GM11168 (cell line): ENCODE measurements around the gene MT1H.

Source experiments
- in situ Hi-C: fragments of 300-500 bp; cut with MboI; formaldehyde crosslinking; loops from one replicate; pipeline ENCODE4 v1.12.0; 2022; ENCODE audit warnings: low sequenced_read_pairs; ENCODE audit not compliant: unreplicated experiment

Gene MT1H

DNA sequence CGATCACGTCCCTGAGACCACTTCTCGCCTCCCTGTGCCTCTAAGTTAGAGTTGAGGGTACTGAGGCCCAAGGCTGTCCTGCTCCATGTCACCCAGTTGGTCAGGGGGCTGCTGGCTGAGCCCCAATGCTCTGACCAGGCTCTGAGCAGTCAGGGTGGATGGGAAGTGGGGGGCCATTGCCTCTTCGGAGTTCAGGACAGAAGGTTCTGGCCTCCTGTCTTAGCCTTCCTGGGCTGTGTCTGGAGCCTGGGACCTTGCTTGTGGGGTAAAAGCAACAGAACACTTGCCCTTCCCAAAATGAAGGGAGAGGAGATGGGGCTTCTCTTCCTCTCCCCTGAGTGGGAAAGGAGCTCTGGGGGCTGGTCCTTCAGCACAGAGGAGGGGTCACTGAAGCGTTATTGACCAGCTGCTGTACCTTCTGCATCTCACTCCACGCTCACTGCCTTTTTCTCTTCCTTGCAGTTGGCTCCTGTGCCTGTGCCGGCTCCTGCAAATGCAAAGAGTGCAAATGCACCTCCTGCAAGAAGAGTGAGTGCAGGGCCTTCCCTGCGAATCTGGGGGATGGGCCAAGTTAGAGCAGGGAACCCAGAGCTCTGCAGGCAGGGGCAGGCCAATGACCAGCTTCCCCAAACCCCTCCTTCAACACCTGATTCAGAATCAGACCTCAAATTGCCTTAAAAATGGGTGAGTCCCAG, 13.2 kb downstream of the MT1H start:
- in situ Hi-C loops = no loop called here

- in situ Hi-C loops = no loop called here
Measured at GRCh38 chr16:56683424-56684172, 14.0 kb downstream of the MT1H start.

DNA sequence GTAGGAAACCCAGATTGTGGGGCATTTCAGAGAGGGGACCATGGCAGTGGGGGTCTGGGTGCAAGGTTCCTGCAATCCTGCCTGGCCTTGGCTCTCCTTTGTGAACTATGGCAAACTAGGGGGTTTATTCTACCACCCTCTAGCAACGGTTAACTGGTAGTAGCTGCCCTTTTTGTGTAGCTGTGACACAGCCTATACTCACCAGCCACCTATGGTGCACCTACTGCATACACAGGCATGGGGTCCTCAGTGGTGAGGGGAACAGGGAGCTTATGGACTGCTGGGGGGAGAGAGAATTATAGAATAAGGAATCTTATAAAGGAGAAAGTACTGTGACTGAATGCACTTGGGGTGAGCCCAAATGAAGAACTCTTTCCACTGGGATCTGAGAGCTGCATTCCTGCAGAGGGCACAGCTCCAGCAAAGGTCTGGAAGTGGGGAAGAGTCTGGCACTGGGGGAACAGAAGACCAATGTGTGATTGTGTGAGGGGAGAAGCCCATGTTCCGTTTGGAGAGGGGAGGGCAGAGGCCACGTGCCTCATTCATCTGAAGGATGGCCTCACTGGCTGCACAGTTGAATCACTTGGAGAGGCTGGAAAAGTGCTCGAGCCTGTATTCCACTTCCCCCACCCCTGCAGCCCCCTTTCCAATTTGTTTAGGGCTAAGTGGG, 14.8 kb downstream of the MT1H start:
- in situ Hi-C loops = no loop called here

DNA sequence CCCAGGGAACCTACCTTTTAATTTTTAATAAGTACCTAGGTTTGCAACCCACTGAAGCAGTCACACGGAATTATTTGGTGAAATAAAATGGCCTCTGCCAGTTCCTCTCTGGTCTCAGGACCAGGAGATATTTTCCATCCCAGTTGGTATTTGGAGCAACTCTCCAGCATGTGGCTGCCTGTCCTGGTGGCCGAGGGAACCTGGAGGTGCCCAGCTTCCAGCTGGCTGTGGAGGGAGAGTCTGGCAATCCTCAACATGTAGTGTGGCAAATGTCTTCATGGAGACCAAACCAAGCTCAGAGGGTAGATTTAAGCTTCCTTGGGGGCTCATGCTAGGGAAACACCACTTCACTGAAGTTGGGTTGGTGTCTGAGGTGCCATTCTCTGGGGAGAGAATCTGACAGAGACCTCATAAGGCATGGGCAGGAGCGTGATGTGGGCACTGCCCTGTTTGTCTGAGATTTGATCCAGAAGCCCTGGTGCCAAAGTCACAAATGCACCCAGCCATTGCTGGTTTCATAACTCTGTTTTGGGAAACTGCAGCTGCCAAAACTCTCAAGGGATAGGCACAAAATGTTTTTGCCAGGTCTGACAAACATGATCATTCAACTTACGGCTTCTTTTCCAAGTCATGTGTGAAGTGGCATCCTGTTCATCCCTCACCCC, 15.4 kb downstream of the MT1H start:
- in situ Hi-C loops = no loop called here

DNA sequence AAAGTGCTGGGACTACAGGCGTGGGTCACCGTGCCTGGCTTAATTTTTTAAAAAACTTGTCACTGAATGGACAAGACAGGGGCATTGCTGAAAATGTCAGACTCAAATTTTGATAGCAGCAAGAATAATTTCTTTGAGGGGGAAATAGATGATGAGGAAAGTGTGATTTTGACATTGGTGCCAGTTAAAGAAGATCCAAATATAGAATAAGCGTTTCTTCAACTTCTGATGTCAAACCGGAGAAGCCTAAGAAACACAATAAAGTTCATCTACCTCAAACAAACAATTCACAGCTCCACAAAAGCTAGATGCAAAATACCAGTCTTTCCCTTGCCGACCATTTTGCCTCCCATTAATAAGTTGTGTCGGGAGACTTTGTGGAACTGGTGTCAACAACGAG, 17.1 kb downstream of the MT1H start:
- in situ Hi-C loops = no loop called here

DNA sequence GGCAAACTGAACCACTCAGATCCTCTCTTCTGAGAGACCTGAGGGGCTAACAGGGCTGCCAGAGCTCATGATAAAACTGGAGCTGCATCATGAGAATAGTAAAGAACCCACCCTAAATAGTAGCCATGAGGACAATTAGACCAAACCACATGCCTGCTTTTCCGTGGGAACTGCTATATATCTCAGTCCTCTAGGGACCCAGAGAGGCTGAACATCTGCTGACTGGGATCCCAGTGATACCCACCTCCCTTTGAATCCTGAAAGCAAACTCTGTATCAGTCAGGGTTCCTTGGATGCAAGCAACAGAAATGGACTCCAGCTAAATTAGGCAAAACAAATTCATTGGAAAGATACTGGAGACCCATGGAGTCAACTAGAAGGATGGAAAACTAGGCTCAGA, 19.1 kb downstream of the MT1H start:
- in situ Hi-C loops = no loop called here

DNA sequence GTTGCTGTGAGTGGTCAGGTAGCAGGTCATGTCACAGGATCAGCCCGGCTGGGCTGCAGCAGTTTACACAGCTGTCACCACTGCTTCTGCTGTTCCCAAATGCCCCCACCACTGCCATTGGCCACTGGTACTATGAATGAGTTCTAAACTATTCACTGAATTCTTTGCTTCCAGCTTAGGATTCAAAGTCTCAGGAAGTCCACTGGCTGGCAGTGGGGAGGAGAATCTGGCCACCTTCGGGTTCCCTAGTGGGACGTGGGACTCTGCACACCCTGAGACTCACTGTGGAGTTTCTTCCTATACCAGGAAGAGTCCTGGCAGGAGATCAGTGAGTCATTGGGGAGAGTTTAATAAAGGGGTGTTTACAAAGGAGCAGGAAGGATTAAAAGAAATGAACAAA, 19.6 kb downstream of the MT1H start:
- in situ Hi-C loops = no loop called here

DNA sequence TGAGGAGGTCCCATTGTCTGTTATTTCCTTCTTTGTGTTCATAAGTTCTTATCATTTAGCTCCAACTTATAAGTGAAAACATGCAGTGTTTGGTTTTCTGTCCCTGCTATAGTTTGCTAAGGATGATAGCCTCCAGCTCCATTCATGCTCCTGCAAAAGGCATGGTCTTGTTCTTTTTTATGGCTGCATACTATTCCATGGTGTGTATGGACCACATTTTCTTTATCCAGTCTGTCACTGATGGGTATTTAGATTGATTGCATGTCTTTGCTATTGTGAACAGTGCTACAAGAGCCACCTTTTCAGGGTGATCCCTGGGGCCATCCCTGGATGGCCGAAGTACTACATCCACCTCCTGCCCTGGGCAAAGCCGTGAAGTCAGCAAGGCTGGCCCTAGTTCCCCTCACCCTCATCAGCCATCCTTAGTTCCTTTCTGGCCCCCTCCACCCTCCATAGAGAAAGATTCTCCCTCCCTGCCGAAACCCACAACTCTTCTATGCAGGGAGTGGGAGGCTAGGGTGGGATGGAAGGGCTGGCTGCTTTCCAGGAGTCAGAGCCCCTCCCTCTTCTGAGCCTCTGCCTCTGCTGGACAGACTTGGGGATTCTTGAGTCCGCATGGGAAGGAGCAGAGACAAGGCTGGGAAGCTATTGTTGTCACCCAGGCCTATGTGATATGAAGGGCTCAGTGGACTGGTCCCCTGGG, 21.0 kb downstream of the MT1H start:
- in situ Hi-C loops = loop anchor here (10.0 kb wide), 1 partner anchor 106 kb away; the partner anchor contains the start of gene MT3

DNA sequence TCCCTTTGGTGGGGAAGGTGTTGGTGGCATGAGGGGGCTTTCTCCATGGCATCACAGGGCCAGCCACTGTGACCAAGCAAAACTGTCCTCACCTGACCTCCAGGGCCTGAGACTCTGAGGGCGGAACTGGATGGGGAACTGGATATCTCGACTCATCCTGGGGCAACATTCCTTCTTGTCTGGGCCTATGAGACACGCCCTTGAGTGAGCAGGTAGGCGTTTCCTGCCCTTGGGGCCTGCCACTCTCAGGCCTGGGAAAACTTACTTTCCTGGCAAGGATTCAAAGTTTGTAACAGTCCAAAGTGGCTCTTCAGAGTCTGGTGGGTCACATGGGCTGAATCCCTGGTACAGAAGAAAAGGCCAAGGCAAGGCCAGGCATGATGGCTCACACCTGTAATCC, 22.3 kb downstream of the MT1H start:
- in situ Hi-C loops = loop anchor here (10.0 kb wide), 1 partner anchor 107 kb away; the partner anchor contains the start of gene MT3

- in situ Hi-C loops = loop anchor here (10.0 kb wide), 1 partner anchor 110 kb away; the partner anchor contains the start of gene MT3
Measured at GRCh38 chr16:56695246-56695645, 25.6 kb downstream of the MT1H start.

- in situ Hi-C loops = loop anchor here (10.0 kb wide), 1 partner anchor 113 kb away; the partner anchor contains the start of gene MT3
Measured at GRCh38 chr16:56697456-56698155, 28.0 kb downstream of the MT1H start.

DNA sequence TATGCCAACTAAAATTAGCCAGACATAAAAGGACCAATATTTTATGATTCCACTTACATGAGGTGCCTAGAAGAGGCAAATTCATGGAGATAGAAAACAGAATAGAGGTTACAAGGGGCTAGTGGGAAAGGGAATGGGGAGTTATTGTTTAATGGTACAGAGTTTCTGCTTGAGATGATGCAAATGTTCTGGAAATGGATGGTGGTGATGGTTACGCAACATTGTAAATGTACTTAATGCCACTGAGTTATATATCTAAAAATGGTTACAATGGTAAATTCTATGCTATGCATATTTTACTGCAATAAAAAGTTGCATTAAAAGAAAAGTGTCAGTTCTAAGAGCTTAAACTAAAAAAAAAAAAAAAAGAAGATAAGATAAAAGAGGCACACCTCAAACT, 30.6 kb downstream of the MT1H start:
- in situ Hi-C loops = no loop called here

DNA sequence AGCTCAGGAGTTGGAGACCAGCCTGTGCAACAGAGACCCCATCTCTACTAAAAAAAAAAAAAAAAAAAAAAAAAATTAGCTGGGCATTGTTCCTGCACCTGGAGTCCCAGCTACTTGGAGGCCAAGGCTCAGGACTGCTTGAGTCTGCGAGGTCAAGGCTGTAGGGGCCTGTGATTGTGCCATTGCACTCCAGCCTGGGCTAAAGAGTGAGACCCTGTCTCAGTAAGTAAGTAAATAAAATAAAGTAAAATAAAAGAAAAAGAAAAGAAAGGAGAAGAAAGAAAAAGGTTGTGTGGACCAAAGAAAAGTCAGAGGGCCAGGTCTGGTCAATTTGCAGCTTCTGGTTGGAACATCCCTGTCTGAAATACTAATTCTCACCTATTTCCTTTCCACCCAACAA, 31.0 kb downstream of the MT1H start:
- in situ Hi-C loops = no loop called here

- in situ Hi-C loops = no loop called here
Measured at GRCh38 chr16:56701534-56701933, 31.9 kb downstream of the MT1H start.

DNA sequence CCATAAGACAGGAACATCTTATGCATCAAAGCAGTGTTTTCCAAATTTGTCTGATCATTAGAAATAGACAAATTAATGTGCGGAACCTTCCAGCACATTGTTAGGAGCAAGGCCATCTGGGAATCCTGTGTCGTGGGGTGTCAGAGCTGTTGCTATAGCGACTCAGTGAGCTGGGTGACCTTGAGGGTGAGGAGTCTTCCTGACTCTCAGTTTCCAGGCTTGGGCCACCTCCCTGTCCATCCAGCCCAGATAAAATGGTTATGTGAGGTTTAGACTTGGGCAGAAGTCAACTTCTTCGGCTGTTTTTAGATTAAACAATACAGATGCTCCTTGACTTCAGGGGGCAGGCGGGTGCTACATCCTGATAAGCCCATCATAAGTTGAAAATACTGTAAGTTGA, 33.2 kb downstream of the MT1H start:
- in situ Hi-C loops = no loop called here

GRCh38 chr16:56708525-56709442, 39.2 kb downstream of the MT1H start:
- in situ Hi-C loops = no loop called here

DNA sequence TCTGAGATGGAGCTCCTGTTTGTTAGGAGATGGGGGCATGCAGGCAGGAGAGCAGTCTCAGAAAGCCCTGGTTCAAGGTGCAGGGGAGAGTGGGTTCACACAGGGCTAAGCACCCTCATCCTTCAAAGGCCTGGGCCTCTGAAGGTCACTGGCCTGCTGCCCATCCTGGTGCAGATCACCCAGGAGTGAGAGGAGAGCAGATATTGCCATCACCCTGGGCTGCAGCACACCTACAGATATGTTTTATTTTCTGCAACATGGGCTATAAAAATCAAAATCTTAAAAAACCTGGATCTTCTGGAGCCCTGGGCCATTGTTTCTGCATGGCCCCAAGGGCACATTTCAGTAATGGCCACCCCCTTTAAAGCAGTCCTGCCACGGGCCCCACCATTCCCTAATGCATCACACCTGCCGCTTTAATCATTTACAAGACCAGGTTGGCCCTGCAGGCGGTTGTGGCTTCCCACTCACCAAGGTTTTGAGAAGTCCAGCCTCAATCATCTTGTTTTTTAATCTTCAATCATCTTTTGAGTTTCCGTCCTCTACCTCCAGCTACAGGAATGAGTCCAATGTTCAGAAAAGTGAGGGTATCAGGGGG, 39.9 kb downstream of the MT1H start:
- in situ Hi-C loops = no loop called here

DNA sequence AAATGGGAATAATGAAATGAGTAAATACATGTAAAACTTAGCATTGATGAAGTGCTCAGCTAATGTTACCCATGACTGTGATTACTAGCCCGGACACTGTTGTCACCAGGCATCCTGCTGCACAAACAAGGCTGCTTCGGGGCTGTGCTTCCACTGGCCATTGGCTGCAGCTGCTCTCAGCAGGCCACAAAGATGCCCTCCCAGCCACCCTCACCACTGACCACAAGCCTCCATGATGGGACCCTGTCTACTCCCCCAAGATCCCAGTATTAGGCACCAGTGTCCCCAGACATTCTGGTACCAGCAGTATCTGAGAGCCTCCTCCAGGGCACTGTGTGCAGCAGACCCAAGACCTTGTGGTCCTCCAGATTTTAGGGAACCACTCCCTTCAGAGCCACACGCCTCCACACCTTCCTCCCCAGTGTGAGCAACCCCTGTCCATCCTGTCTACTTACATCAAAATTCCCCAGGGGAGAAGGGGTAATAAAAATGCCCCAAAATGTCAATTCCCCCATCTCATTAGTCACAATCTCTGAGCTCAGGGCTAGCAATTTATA, 40.6 kb downstream of the MT1H start:
- in situ Hi-C loops = no loop called here
